ENCODE data around the gene RBPJ. TPM values are rescaled to one million over a fixed set of nuclear protein-coding genes. Genes with fewer than 3 reads are reported as not detected.

Gene RBPJ
- polyA plus RNA-seq, 3 donors = 75.3 to 177 (median 128) TPM

- H3K27ac Mint-ChIP-seq = peak overlapping the region in 4 of 7 donors; percentile 12 to 64 (median 52)
- Histone ChIP-seq H2AFZ (ENCODE audit: insufficient read depth, low read depth, low read length, poor library complexity, severe bottlenecking) (no peak overlapping the region), H3K27me3 (ENCODE audit: control insufficient read depth in 2 of 2, insufficient read depth in 2 of 2, low read length in 2 of 2) (no peaks in the 10 kb centered on the region), H3K4me2 (replicated peaks; ENCODE audit: extremely low read depth, low read length, poor library complexity, severe bottlenecking) (no peak overlapping the region), H3K4me1 (ENCODE audit: control insufficient read depth in 1 of 2, insufficient read depth in 2 of 2, low read length in 2 of 2) (peaks cover 24 to 34% of the 10 kb centered on the region in 2 donors), H3K36me3 (replicated peaks in 1 of 2; ENCODE audit: control insufficient read depth in 1 of 2, insufficient read depth in 2 of 2, low read length in 2 of 2) (no peaks in the 10 kb centered on the region), H3K4me3 (replicated peaks in 1 of 3; ENCODE audit: low read depth in 2 of 3, low read length in 3 of 3) (no peak overlapping the region), H3K27ac (ENCODE audit: low read depth in 1 of 2, low read length in 2 of 2) (no peak overlapping the region), H3K79me2 (ENCODE audit: insufficient read depth, low read length) (no peaks in the 10 kb centered on the region), H3K9me3 (replicated peaks in 1 of 2; ENCODE audit: control insufficient read depth in 1 of 2, insufficient read depth in 1 of 2, low read length in 2 of 2) (no peaks in the 10 kb centered on the region), H3K9ac (ENCODE audit: insufficient read depth, low read length, poor library complexity, severe bottlenecking) (no peak overlapping the region), H4K20me1 (ENCODE audit: insufficient read depth, low read length) (no peaks in the 10 kb centered on the region)
- intact Hi-C loops (cut with micrococcal nuclease) = loop anchor here in 1 of 2 donors (5.0 kb wide), 1 partner anchor 83 kb away; no protein-coding TSS in a partner anchor
- H3K9me3 Mint-ChIP-seq = no peaks in the 10 kb centered on the region
- peaks cover 0 to 2% of the 10 kb centered on the region in 2 donors for H3K36me3 Mint-ChIP-seq
- H3K4me1 Mint-ChIP-seq = peaks cover 30% of the 10 kb centered on the region
- WGBS (ENCODE audit: insufficient coverage) = 100% methylated on average over 1 of the region's 8 CpGs
- no peak overlapping the region for H3K4me3 Mint-ChIP-seq
- DNase-seq = no peak
- TF ChIP-seq CTCF (IDR thresholded peaks at IDR 0.05) = no peak
- H3K27me3 Mint-ChIP-seq (ENCODE audit: low read depth in 3 of 3) = peaks cover 0 to 4% (median 1%) of the 10 kb centered on the region in 3 donors
Measured at GRCh38 chr4:26300314-26301307, 20.2 kb upstream of the RBPJ start.

- Mint-ChIP-seq H3K4me1 (peaks cover 31% of the 10 kb centered on the region), H3K27me3 (ENCODE audit: low read depth in 3 of 3) (peaks cover 0 to 4% (median 0%) of the 10 kb centered on the region in 3 donors), H3K36me3 (peaks cover 0 to 2% of the 10 kb centered on the region in 2 donors), H3K9me3 (no peaks in the 10 kb centered on the region), H3K27ac (peak overlapping the region; percentile 93 to 98 (median 96)), H3K4me3 (peak overlapping the region in 1 of 2 donors; percentile 42)
- Histone ChIP-seq H2AFZ (ENCODE audit: insufficient read depth, low read depth, low read length, poor library complexity, severe bottlenecking) (no peak overlapping the region), H3K4me1 (ENCODE audit: control insufficient read depth in 1 of 2, insufficient read depth in 2 of 2, low read length in 2 of 2) (peaks cover 24 to 34% of the 10 kb centered on the region in 2 donors), H4K20me1 (ENCODE audit: insufficient read depth, low read length) (no peaks in the 10 kb centered on the region), H3K36me3 (replicated peaks in 1 of 2; ENCODE audit: control insufficient read depth in 1 of 2, insufficient read depth in 2 of 2, low read length in 2 of 2) (no peaks in the 10 kb centered on the region), H3K27ac (ENCODE audit: low read depth in 1 of 2, low read length in 2 of 2) (peak overlapping the region; percentile 57 to 85), H3K27me3 (ENCODE audit: control insufficient read depth in 2 of 2, insufficient read depth in 2 of 2, low read length in 2 of 2) (no peaks in the 10 kb centered on the region), H3K4me3 (replicated peaks in 1 of 3; ENCODE audit: low read depth in 2 of 3, low read length in 3 of 3) (no peak overlapping the region), H3K9ac (ENCODE audit: insufficient read depth, low read length, poor library complexity, severe bottlenecking) (no peak overlapping the region), H3K9me3 (replicated peaks in 1 of 2; ENCODE audit: control insufficient read depth in 1 of 2, insufficient read depth in 1 of 2, low read length in 2 of 2) (no peaks in the 10 kb centered on the region), H3K79me2 (ENCODE audit: insufficient read depth, low read length) (no peaks in the 10 kb centered on the region), H3K4me2 (replicated peaks; ENCODE audit: extremely low read depth, low read length, poor library complexity, severe bottlenecking) (peak overlapping the region; percentile 17)
- intact Hi-C loops (cut with micrococcal nuclease) = loop anchor here in 1 of 2 donors (2.0 to 5.0 kb wide), 2 partner anchors 13 to 85 kb away; no protein-coding TSS in a partner anchor
- peak; percentile 81 to 92 (median 88) for DNase-seq
- WGBS (ENCODE audit: insufficient coverage) = 42% methylated on average over 2 of the region's 5 CpGs
- no peak for TF ChIP-seq CTCF (IDR thresholded peaks at IDR 0.05)
Measured at GRCh38 chr4:26302031-26302899, 18.5 kb upstream of the RBPJ start.
